Measurements from ENCODE around the gene WHRN. TPM values are rescaled to one million over a fixed set of nuclear protein-coding genes. Genes with fewer than 3 reads are reported as not detected.

WHRN gene
- total and polyA plus RNA-seq, 2 of the 8 experiments (the other 6 are each of a cell fraction or from before 2014, with no cell fraction given), result 4.4 to 7.7 TPM

DNA sequence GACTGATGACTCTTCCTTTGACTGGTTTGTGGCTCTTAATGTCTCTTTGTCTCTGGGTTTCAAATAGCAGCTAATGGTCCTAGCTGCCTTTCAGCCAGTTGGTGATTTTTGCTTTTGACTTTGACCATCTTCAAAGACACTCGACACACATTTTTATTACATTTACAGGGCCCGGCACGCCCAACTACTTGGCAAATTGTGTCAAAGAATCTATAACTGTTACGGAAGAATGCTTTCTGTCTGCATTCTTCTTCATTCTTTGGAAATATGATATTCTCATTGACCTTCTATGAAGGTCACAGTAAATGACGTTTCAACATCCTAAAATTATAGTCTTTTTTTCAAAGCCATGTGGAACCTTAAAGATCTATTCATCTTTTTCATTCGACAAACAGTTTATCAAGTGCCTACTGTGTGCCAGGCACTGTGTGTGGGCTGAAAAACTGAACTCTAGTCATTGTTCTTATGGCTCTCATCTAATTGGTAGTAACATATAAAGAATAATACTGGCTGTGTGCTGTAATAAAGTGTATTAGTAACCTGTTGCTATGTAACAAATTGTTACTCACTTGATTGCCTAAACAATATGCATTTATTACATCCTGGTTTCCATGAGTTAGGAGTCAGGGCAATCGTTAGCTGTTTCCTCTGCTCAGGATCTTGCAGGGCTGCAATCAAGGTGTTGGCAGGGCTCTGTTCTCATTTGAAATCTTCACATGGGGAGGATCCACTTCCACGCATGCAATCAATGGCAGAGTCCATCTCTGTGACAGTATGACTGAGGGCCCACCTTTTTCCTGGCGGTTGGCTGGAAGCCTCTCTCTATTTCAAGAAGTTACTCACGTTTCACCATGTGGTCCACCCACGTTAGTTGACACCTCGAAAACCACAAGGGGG, 7.0 kb upstream of the WHRN start (continued):
- TF ChIP-seq CHD7 (IDR thresholded peaks at IDR 0.05; ENCODE audit: insufficient replicate concordance, low read length), result no peak
- no peak for TF ChIP-seq TAF7 (optimal IDR thresholded peaks at IDR 0.05; ENCODE audit: borderline replicate concordance, low read depth, low read length)
- no peak for TF ChIP-seq RFX5 (IDR thresholded peaks at IDR 0.05; ENCODE audit: borderline replicate concordance, low read depth, low read length)
- no peak for TF ChIP-seq KDM5A (IDR thresholded peaks at IDR 0.05; ENCODE audit: low read length)
- no peak for TF ChIP-seq SIX5 (IDR thresholded peaks at IDR 0.05; ENCODE audit: low read depth, low read length)
- TF ChIP-seq GABPA (IDR thresholded peaks at IDR 0.05; ENCODE audit: borderline replicate concordance, insufficient read depth, low read length), result no peak
- no peak for TF ChIP-seq PHF8 (conservative IDR thresholded peaks at IDR 0.05; ENCODE audit: low read depth, low read length)
- TF ChIP-seq CBX5 (IDR thresholded peaks at IDR 0.05; ENCODE audit: low read depth, low read length), result no peak
- TF ChIP-seq, protein P1, sequence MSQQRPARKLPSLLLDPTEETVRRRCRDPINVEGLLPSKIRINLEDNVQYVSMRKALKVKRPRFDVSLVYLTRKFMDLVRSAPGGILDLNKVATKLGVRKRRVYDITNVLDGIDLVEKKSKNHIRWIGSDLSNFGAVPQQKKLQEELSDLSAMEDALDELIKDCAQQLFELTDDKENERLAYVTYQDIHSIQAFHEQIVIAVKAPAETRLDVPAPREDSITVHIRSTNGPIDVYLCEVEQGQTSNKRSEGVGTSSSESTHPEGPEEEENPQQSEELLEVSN (IDR thresholded peaks at IDR 0.05), result no peak

Data from H1 (cell line).